Subcutaneous adipose tissue (tissue), 4 donors: ENCODE results near the gene ZFR. TPM values are rescaled to one million over a fixed set of nuclear protein-coding genes. Genes with fewer than 3 reads are reported as not detected.

Experiments
- total RNA-seq, 4 donors: library from RNA; depleted of rRNA; stranded (reverse); fragments of >200 nt; gene quantifications; one replicate each; pipeline ENCODE4 v1.1.0, GENCODE V29; 2016
- TF ChIP-seq, protein P1 (sequence below): fragments of 450-650 bp; IDR thresholded peaks from one replicate; pipeline ENCODE4 v1.5.1; 2016; ENCODE audit warnings: low read depth, mild to moderate bottlenecking, control low read depth, antibody characterized with exemption, moderate library complexity

Gene ZFR
- total RNA-seq, 4 donors from 2014 or later = 64.6 to 142 (median 91.8) TPM

DNA sequence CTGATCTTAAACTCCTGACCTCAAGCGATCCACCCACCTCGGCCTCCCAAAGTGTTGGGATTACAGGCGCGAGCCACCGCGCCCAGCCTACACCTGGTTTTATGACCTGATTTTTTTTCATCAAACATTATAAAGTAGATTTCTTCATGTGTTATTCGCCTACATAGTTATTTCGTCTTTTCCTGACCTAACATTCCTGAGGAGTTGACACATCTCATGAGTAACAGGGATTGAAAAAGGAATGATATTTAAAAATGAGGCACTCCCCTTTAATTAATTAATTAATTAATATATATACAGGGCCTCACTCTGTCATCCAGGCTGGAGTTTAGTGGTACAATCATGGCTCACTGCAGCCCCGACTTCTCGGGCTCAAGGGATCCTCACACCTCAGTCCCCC lies 111.6 kb downstream of the ZFR start:
- TF ChIP-seq, protein P1, sequence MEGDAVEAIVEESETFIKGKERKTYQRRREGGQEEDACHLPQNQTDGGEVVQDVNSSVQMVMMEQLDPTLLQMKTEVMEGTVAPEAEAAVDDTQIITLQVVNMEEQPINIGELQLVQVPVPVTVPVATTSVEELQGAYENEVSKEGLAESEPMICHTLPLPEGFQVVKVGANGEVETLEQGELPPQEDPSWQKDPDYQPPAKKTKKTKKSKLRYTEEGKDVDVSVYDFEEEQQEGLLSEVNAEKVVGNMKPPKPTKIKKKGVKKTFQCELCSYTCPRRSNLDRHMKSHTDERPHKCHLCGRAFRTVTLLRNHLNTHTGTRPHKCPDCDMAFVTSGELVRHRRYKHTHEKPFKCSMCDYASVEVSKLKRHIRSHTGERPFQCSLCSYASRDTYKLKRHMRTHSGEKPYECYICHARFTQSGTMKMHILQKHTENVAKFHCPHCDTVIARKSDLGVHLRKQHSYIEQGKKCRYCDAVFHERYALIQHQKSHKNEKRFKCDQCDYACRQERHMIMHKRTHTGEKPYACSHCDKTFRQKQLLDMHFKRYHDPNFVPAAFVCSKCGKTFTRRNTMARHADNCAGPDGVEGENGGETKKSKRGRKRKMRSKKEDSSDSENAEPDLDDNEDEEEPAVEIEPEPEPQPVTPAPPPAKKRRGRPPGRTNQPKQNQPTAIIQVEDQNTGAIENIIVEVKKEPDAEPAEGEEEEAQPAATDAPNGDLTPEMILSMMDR = no peak

DNA sequence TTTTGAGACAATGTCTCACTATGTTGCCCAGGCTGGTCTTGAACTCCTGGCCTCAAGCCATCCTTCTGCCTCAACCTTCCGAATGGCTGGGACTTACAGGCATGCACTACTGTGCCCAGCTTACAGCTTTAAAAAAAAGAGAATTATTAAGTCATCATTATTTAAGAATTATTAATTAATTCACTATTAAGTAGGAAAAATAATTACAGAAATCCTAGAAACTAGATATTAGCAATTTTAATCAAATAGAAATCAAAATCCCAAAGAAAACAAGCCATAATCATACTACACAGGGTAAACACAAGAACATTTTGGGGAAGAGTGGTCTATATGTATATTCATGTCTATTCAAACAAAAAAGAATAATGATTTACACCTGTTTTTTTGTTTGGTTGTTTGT lies 112.2 kb downstream of the ZFR start:
- TF ChIP-seq, protein P1 = no peak

DNA sequence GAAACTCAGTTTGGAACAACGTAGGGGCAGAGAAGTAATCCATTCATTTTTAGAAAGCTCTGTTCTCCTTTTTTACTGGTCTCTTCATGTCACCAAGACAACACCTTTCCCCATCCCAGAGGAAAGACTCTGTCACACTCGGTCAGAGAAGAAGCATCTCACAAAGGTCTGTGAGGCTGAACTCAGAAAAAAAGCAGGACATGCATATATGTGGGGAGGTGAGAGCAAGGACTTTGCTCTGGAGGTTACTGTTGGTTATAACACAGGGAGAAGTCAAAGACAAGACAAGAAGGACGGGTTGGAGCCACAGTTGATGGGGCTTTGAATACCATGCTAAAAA lies 112.6 kb downstream of the ZFR start:
- TF ChIP-seq, protein P1 = no peak

DNA sequence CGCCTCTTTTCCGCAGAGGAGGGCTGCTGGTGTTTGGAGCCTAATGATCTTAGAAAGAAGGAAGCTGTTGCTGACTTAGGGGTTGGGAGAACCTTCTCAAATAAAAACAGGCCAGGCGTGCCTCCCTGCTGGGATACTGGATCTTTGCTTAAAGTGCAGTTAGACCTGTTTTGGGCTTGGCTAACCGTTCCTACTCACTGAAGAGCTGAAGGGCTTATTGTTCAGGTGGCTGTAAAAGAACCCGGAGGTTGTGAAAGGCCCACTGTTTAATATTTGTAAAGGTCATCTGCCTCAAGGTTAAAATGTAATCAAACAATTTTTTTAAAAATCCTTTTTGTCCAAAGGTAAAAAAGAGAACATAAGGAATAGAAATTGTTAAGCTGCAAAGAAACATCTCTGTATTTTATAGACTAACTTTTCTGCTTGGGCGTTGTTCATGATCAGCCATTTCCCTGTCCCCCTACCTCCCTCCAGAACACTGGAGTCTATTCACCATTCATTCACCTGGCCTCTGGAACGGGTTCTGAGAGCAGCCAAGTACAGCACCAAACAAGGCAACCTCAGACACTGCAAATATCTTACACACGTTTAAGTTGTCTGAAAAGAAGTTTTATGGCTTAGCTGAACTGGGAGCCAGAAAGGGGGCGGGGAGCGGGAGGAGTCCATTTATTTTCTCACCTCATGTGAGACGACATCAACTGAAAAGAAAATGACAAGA lies 113.2 kb downstream of the ZFR start:
- TF ChIP-seq, protein P1 = no peak

DNA sequence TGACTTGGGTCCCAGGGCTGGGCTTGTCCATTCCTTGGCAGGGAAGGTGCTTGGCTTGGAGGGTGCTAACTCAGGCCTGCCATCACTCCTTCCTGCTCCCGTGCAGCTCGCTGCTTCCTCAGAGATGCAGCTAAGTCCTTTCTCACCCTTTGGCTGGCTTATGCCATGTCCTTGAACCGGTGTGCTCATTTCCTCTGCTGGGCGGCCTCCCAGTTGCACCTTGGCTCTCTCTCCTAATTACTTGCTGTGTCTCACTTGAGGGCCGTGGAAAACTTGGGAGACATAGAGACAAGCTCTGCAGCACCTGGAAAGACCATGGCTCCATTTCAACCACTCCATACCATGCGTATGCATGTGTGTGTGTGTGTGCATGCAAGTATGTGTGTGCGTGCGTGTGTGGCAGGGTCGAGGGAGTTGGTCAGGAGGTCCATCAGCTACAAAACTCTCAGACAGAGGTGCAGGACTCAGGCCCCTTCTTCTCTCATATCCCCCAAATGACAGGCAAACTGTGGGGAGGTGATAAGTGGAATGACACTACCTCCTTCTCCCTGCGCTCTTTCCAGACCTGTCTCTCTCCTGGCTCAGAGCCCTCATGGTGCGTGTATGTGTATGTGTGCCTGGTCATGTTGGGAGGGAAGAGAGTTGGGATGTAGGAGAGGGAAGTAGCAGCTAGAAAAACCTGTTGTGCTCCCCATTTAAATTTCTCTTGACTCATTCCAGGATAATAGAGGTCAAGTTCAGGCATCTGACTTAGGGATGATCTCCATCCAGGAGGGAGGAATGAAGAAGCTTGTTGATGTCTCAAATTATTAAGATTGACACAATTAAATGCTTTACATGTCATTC lies 114.2 kb downstream of the ZFR start:
- TF ChIP-seq, protein P1 = no peak

DNA sequence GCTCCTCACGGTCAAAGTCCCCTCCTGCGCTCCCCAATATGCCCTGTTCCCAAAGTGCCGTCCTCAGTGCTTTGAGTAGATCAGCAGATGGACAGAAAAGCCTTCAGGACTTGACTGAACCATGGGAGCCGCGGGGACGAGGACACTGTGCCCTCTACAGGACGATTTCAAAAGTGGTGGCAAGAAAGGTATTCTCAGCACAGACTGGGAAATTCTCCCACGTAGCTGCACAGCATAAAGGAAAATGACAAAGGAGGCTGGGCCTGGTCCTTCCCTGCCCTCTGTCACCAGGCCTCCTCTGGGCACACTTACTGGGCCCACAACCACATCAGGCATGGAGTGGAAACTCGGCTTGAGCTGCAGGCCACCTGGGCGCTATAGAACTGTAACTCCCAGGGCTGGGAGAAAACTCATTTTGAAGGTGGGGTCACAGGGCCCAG lies 115.1 kb downstream of the ZFR start:
- TF ChIP-seq, protein P1 = no peak

GRCh38 chr5:32326216-32326772 lies 118.2 kb downstream of the ZFR start:
- TF ChIP-seq, protein P1 = no peak
